ENCODE results near the gene CMTM8.

CMTM8 gene

DNA sequence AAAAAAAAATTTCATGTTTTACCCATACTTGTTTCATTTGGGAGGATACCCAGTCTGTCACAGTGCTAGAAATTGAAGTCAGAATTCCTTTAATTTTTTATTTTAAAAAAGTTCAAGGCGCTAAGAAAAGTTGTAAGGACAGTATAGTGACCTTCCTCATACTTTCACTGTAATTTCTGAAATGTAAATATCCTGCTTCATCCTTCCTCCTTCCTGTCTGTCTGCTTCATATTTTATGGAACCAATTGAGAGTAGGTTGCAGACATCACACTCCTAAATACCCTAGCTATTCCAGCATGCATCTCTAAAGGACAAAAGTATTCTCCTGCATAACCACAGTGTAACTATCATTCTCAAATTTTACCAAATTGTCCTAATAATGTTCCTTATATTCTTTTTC lies 35.8 kb downstream of the CMTM8 start:
- DNase-seq (ENCODE audit: low spot score): no peak
- H3K27me3 ChIP-seq (ENCODE audit: control insufficient read depth in 3 of 3, insufficient read depth in 3 of 3, low read depth in 1 of 3, low read length in 3 of 3): no peaks in the 10 kb centered on the region
- no peaks in the 10 kb centered on the region for H3K36me3 ChIP-seq (replicated peaks in 1 of 2; ENCODE audit: control insufficient read depth in 2 of 2, insufficient read depth in 2 of 2, low read length in 2 of 2)
- H3K4me1 ChIP-seq (ENCODE audit: control insufficient read depth in 2 of 2, insufficient read depth in 1 of 2, low read depth in 1 of 2, low read length in 2 of 2): no peaks in the 10 kb centered on the region
- no peak overlapping the region for H3K4me3 ChIP-seq (ENCODE audit: low read length in 2 of 2)
- H3K9me3 ChIP-seq (replicated peaks in 1 of 2; ENCODE audit: control insufficient read depth in 2 of 2, insufficient read depth in 1 of 2, low read depth in 1 of 2, low read length in 2 of 2): no peaks in the 10 kb centered on the region
- no peak overlapping the region for H3K14ac ChIP-seq (ENCODE audit: low read length)
- no peaks in the 10 kb centered on the region for H3K79me1 ChIP-seq (ENCODE audit: low read depth, low read length)
- no peak overlapping the region for H3K4ac ChIP-seq (ENCODE audit: low read length)
- no peak overlapping the region for H2AK5ac ChIP-seq (ENCODE audit: low read depth, low read length)
- H2BK15ac ChIP-seq (ENCODE audit: low read length): no peak overlapping the region
- H3K18ac ChIP-seq (ENCODE audit: low read length): no peak overlapping the region
- H2BK5ac ChIP-seq (ENCODE audit: low read length): no peak overlapping the region
- H3K23ac ChIP-seq (ENCODE audit: low read depth, low read length, poor library complexity): no peak overlapping the region
- no peak overlapping the region for H3K9ac ChIP-seq (ENCODE audit: low read depth, low read length, poor library complexity)
- H3K4me2 ChIP-seq (ENCODE audit: insufficient read depth, low read length, poor library complexity, severe bottlenecking): no peak overlapping the region
- H4K91ac ChIP-seq (ENCODE audit: low read depth, low read length, poor library complexity): no peak overlapping the region
- no peak overlapping the region for H4K8ac ChIP-seq (ENCODE audit: low read depth, low read length)
- no peak overlapping the region for H2BK12ac ChIP-seq (ENCODE audit: low read length)
- no peak overlapping the region for H3K27ac ChIP-seq (replicated peaks; ENCODE audit: low read length)
- no peak overlapping the region for H2BK120ac ChIP-seq (ENCODE audit: low read depth, low read length)
- WGBS, 2 donors (ENCODE audit: extremely low coverage in 2 of 2, insufficient read length in 2 of 2, insufficient replicate concordance in 1 of 2): no CpG with 5 or more reads among the region's 1 CpG
- no peak overlapping the region for H2AFZ ChIP-seq (ENCODE audit: low read length)

DNA sequence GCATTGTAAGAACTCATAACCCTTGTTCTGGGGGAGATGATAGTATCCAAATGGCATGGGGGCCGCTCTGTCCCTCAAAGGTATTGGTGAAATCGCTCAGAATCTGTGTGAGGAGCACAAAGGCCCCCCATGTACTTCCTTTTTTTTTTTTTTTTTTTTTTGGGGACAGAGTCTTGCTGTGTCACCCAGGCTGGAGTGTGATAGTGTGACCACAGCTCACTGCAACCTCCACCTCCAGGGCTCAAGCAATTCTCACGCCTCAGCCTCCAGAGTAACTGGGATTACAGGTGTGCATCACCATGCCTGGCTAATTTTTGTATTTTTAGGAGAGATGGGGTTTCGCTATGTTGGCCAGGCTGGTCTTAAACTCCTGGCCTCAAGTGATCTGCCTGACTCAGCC lies 37.0 kb downstream of the CMTM8 start:
- Histone ChIP-seq H3K4me3 (ENCODE audit: low read length in 2 of 2) (no peak overlapping the region), H2BK12ac (ENCODE audit: low read length) (no peak overlapping the region), H2BK120ac (ENCODE audit: low read depth, low read length) (no peak overlapping the region), H3K4me1 (ENCODE audit: control insufficient read depth in 2 of 2, insufficient read depth in 1 of 2, low read depth in 1 of 2, low read length in 2 of 2) (no peaks in the 10 kb centered on the region), H3K79me1 (ENCODE audit: low read depth, low read length) (no peaks in the 10 kb centered on the region), H4K91ac (ENCODE audit: low read depth, low read length, poor library complexity) (no peak overlapping the region), H3K14ac (ENCODE audit: low read length) (no peak overlapping the region), H2BK5ac (ENCODE audit: low read length) (no peak overlapping the region), H4K8ac (ENCODE audit: low read depth, low read length) (no peak overlapping the region), H3K4me2 (ENCODE audit: insufficient read depth, low read length, poor library complexity, severe bottlenecking) (no peak overlapping the region), H3K23ac (ENCODE audit: low read depth, low read length, poor library complexity) (no peak overlapping the region), H2BK15ac (ENCODE audit: low read length) (no peak overlapping the region), H3K18ac (ENCODE audit: low read length) (no peak overlapping the region), H3K9ac (ENCODE audit: low read depth, low read length, poor library complexity) (no peak overlapping the region), H3K9me3 (replicated peaks in 1 of 2; ENCODE audit: control insufficient read depth in 2 of 2, insufficient read depth in 1 of 2, low read depth in 1 of 2, low read length in 2 of 2) (no peaks in the 10 kb centered on the region), H2AFZ (ENCODE audit: low read length) (no peak overlapping the region), H3K27me3 (ENCODE audit: control insufficient read depth in 3 of 3, insufficient read depth in 3 of 3, low read depth in 1 of 3, low read length in 3 of 3) (no peaks in the 10 kb centered on the region), H3K36me3 (replicated peaks in 1 of 2; ENCODE audit: control insufficient read depth in 2 of 2, insufficient read depth in 2 of 2, low read length in 2 of 2) (no peaks in the 10 kb centered on the region), H3K27ac (replicated peaks; ENCODE audit: low read length) (no peak overlapping the region), H2AK5ac (ENCODE audit: low read depth, low read length) (no peak overlapping the region), H3K4ac (ENCODE audit: low read length) (no peak overlapping the region)
- WGBS, 2 donors (ENCODE audit: extremely low coverage in 2 of 2, insufficient read length in 2 of 2, insufficient replicate concordance in 1 of 2): no CpG with 5 or more reads among the region's 4 CpGs
- no peak for DNase-seq (ENCODE audit: low spot score)

DNA sequence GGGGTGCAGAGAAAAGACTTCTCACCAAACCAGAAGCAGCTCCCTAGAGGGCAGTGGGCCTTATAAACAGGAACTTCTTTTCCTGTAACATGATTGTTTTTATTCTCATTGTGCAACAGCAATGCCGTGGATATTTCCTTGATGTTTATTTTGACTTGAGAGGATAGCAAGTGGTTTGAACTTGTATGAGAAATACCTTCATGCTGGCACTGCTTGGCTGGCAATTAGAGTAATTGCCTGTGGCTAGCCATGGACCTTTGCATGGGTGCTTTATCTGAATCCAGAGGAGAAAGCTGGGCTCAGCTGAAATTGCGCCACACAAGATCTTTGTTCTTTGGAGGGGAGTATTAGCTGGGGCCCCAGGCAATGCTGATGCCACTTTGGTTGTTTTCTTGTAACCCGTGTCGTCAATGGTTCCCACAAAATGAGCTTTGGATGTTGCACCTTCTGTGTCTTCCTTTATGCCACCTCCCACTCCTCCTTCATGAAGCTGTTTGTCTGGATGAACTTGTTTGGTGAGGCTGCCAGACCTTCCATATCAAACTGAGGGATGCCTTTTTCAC lies 37.9 kb downstream of the CMTM8 start:
- Histone ChIP-seq H4K8ac (ENCODE audit: low read depth, low read length) (no peak overlapping the region), H2BK15ac (ENCODE audit: low read length) (no peak overlapping the region), H3K4me2 (ENCODE audit: insufficient read depth, low read length, poor library complexity, severe bottlenecking) (no peak overlapping the region), H2AK5ac (ENCODE audit: low read depth, low read length) (no peak overlapping the region), H2BK12ac (ENCODE audit: low read length) (no peak overlapping the region), H2BK5ac (ENCODE audit: low read length) (no peak overlapping the region), H3K14ac (ENCODE audit: low read length) (no peak overlapping the region), H3K4me1 (ENCODE audit: control insufficient read depth in 2 of 2, insufficient read depth in 1 of 2, low read depth in 1 of 2, low read length in 2 of 2) (no peaks in the 10 kb centered on the region), H3K27ac (replicated peaks; ENCODE audit: low read length) (no peak overlapping the region), H3K23ac (ENCODE audit: low read depth, low read length, poor library complexity) (no peak overlapping the region), H3K4me3 (ENCODE audit: low read length in 2 of 2) (no peak overlapping the region), H3K9me3 (replicated peaks in 1 of 2; ENCODE audit: control insufficient read depth in 2 of 2, insufficient read depth in 1 of 2, low read depth in 1 of 2, low read length in 2 of 2) (no peaks in the 10 kb centered on the region), H3K4ac (ENCODE audit: low read length) (no peak overlapping the region), H2AFZ (ENCODE audit: low read length) (no peak overlapping the region), H3K79me1 (ENCODE audit: low read depth, low read length) (no peaks in the 10 kb centered on the region), H3K9ac (ENCODE audit: low read depth, low read length, poor library complexity) (no peak overlapping the region), H3K36me3 (replicated peaks in 1 of 2; ENCODE audit: control insufficient read depth in 2 of 2, insufficient read depth in 2 of 2, low read length in 2 of 2) (no peaks in the 10 kb centered on the region), H3K27me3 (ENCODE audit: control insufficient read depth in 3 of 3, insufficient read depth in 3 of 3, low read depth in 1 of 3, low read length in 3 of 3) (no peaks in the 10 kb centered on the region), H4K91ac (ENCODE audit: low read depth, low read length, poor library complexity) (no peak overlapping the region), H3K18ac (ENCODE audit: low read length) (no peak overlapping the region), H2BK120ac (ENCODE audit: low read depth, low read length) (no peak overlapping the region)
- DNase-seq (ENCODE audit: low spot score): no peak
- WGBS, 2 donors (ENCODE audit: extremely low coverage in 2 of 2, insufficient read length in 2 of 2, insufficient replicate concordance in 1 of 2): no CpG with 5 or more reads among the region's 4 CpGs

DNA sequence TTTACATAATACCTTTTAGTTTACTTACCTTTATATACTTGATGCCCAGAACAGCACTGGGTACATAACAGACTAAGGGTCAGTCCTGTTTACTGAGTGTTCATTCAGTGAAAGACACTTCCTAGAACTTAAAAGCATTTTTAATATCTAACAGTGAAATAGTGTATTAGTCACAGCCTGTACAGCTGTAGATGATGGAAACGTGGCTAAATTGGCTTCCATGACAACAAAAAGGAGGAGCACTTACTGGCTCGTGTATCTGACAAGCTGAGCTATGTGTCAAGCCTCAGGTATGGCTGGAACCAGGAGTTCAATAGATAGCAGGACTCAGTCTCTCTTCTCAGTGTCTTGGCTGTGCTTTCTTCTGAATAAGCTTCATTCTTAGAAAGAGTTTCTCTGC lies 40.2 kb downstream of the CMTM8 start:
- no peak overlapping the region for H4K91ac ChIP-seq (ENCODE audit: low read depth, low read length, poor library complexity)
- H3K4me2 ChIP-seq (ENCODE audit: insufficient read depth, low read length, poor library complexity, severe bottlenecking): no peak overlapping the region
- no peaks in the 10 kb centered on the region for H3K4me1 ChIP-seq (ENCODE audit: control insufficient read depth in 2 of 2, insufficient read depth in 1 of 2, low read depth in 1 of 2, low read length in 2 of 2)
- H3K4ac ChIP-seq (ENCODE audit: low read length): no peak overlapping the region
- H2AFZ ChIP-seq (ENCODE audit: low read length): no peak overlapping the region
- H3K27me3 ChIP-seq (ENCODE audit: control insufficient read depth in 3 of 3, insufficient read depth in 3 of 3, low read depth in 1 of 3, low read length in 3 of 3): no peaks in the 10 kb centered on the region
- no peak overlapping the region for H3K27ac ChIP-seq (replicated peaks; ENCODE audit: low read length)
- no peak overlapping the region for H2AK5ac ChIP-seq (ENCODE audit: low read depth, low read length)
- H3K18ac ChIP-seq (ENCODE audit: low read length): no peak overlapping the region
- H2BK12ac ChIP-seq (ENCODE audit: low read length): no peak overlapping the region
- no peak overlapping the region for H3K23ac ChIP-seq (ENCODE audit: low read depth, low read length, poor library complexity)
- H2BK120ac ChIP-seq (ENCODE audit: low read depth, low read length): no peak overlapping the region
- H3K9ac ChIP-seq (ENCODE audit: low read depth, low read length, poor library complexity): no peak overlapping the region
- DNase-seq (ENCODE audit: low spot score): no peak
- H3K36me3 ChIP-seq (replicated peaks in 1 of 2; ENCODE audit: control insufficient read depth in 2 of 2, insufficient read depth in 2 of 2, low read length in 2 of 2): no peaks in the 10 kb centered on the region
- no peak overlapping the region for H3K14ac ChIP-seq (ENCODE audit: low read length)
- H2BK15ac ChIP-seq (ENCODE audit: low read length): no peak overlapping the region
- no peaks in the 10 kb centered on the region for H3K9me3 ChIP-seq (replicated peaks in 1 of 2; ENCODE audit: control insufficient read depth in 2 of 2, insufficient read depth in 1 of 2, low read depth in 1 of 2, low read length in 2 of 2)
- no peak overlapping the region for H3K4me3 ChIP-seq (ENCODE audit: low read length in 2 of 2)
- no peaks in the 10 kb centered on the region for H3K79me1 ChIP-seq (ENCODE audit: low read depth, low read length)
- WGBS, 2 donors (ENCODE audit: extremely low coverage in 2 of 2, insufficient read length in 2 of 2, insufficient replicate concordance in 1 of 2): no CpG with 5 or more reads among the region's 2 CpGs
- H4K8ac ChIP-seq (ENCODE audit: low read depth, low read length): no peak overlapping the region
- H2BK5ac ChIP-seq (ENCODE audit: low read length): no peak overlapping the region
